ENCODE measurements around the gene RAB11A.
"Not testable (repeated sequence)": the region's sequence is repeated elsewhere in the genome, so short reads cannot be mapped to it uniquely, and the experiment has no call there.

RAB11A gene

DNA sequence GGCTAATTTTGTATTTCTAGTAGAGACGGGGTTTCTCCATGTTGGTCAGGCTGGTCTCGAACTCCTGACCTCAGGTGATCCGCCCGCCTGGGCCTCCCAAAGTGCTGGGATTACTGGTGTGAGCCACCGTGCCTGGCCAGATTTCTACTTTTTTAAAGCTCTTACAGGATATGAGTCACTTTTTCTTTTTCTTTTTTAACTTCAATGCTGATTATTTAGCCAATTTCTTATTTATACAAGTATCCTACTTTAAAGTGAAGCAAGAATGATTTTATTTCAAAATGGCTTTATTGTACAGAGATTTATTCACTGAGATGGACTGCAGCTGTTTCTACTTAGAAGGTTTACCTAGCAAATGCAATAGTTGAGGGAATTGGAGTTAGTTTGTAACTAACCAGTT is 3.3 kb downstream of the RAB11A start:
- not testable (repeated sequence) for H3K9me3 ChIP-seq (ENCODE audit: control insufficient read depth, insufficient read depth, low read length); H3K9ac ChIP-seq (ENCODE audit: low read depth, low read length); H3K4me3 ChIP-seq (ENCODE audit: low read depth, low read length); H3K36me3 ChIP-seq (ENCODE audit: control insufficient read depth, insufficient read depth, low read length); H3K4me1 ChIP-seq (ENCODE audit: control insufficient read depth, insufficient read depth, low read length); H3K27me3 ChIP-seq (ENCODE audit: control insufficient read depth, insufficient read depth, low read length)

DNA sequence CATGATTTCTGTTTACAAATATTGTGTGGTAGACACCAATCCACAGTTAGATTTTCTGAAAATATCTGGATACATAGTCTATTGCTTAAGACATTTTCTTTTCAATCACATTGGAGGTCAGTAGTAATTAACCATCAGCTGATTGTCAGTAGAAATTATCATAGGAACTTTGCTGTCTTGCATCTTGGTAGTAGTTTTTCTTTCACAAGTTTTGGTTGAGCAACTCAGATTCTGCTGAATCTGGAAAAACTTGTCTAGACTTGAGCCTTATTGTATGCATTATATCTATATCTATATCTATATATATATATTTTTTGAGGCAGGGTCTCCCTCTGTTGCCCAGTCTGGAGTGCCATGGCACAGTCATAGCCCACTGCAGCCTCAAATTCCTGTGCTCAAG is 4.0 kb downstream of the RAB11A start:
- Histone ChIP-seq H3K4me3 (ENCODE audit: low read depth, low read length) (no peak overlapping the region), H3K27me3 (ENCODE audit: control insufficient read depth, insufficient read depth, low read length) (no peaks in the 10 kb centered on the region), H3K4me1 (ENCODE audit: control insufficient read depth, insufficient read depth, low read length) (peaks cover 6% of the 10 kb centered on the region), H3K36me3 (ENCODE audit: control insufficient read depth, insufficient read depth, low read length) (peaks cover 7% of the 10 kb centered on the region), H3K9ac (ENCODE audit: low read depth, low read length) (no peak overlapping the region), H3K9me3 (ENCODE audit: control insufficient read depth, insufficient read depth, low read length) (no peaks in the 10 kb centered on the region)

DNA sequence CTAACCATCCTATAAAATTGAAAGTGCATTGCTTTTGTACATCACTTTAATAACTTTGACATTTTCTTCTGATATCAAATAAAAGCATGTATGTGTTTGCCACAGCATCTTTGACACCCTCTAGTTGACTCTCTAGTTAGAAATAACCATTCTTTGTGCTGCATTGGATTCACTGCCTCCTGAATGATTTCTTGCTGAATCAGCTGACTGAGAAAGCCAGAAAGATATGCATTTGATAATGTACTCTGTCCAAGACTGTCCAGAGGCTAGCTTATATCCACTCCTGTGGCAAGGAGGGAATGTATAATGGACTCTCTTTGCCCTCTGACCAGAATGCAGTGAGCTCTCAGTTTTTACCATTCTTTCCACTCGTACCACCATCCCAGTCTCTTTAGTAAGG is 6.2 kb downstream of the RAB11A start:
- no peak overlapping the region for H3K4me3 ChIP-seq (ENCODE audit: low read depth, low read length)
- H3K36me3 ChIP-seq (ENCODE audit: control insufficient read depth, insufficient read depth, low read length), result peaks cover 12% of the 10 kb centered on the region
- H3K9ac ChIP-seq (ENCODE audit: low read depth, low read length), result no peak overlapping the region
- H3K9me3 ChIP-seq (ENCODE audit: control insufficient read depth, insufficient read depth, low read length), result no peaks in the 10 kb centered on the region
- H3K4me1 ChIP-seq (ENCODE audit: control insufficient read depth, insufficient read depth, low read length), result no peaks in the 10 kb centered on the region
- H3K27me3 ChIP-seq (ENCODE audit: control insufficient read depth, insufficient read depth, low read length), result no peaks in the 10 kb centered on the region

GRCh38 chr15:65877749-65878148 is 8.5 kb downstream of the RAB11A start:
- H3K4me3 ChIP-seq (ENCODE audit: low read depth, low read length), result no peak overlapping the region
- peaks cover 12% of the 10 kb centered on the region for H3K36me3 ChIP-seq (ENCODE audit: control insufficient read depth, insufficient read depth, low read length)
- no peak overlapping the region for H3K9ac ChIP-seq (ENCODE audit: low read depth, low read length)
- H3K4me1 ChIP-seq (ENCODE audit: control insufficient read depth, insufficient read depth, low read length), result no peaks in the 10 kb centered on the region
- H3K27me3 ChIP-seq (ENCODE audit: control insufficient read depth, insufficient read depth, low read length), result no peaks in the 10 kb centered on the region
- no peaks in the 10 kb centered on the region for H3K9me3 ChIP-seq (ENCODE audit: control insufficient read depth, insufficient read depth, low read length)

GRCh38 chr15:65881766-65882434 is 12.6 kb downstream of the RAB11A start:
- Histone ChIP-seq H3K36me3 (ENCODE audit: control insufficient read depth, insufficient read depth, low read length) (peaks cover 12% of the 10 kb centered on the region), H3K9ac (ENCODE audit: low read depth, low read length) (no peak overlapping the region), H3K9me3 (ENCODE audit: control insufficient read depth, insufficient read depth, low read length) (no peaks in the 10 kb centered on the region), H3K4me1 (ENCODE audit: control insufficient read depth, insufficient read depth, low read length) (peaks cover 11% of the 10 kb centered on the region), H3K4me3 (ENCODE audit: low read depth, low read length) (no peak overlapping the region), H3K27me3 (ENCODE audit: control insufficient read depth, insufficient read depth, low read length) (no peaks in the 10 kb centered on the region)

GRCh38 chr15:65883571-65883970 is 14.3 kb downstream of the RAB11A start:
- peaks cover 5% of the 10 kb centered on the region for H3K36me3 ChIP-seq (ENCODE audit: control insufficient read depth, insufficient read depth, low read length)
- no peaks in the 10 kb centered on the region for H3K9me3 ChIP-seq (ENCODE audit: control insufficient read depth, insufficient read depth, low read length)
- H3K27me3 ChIP-seq (ENCODE audit: control insufficient read depth, insufficient read depth, low read length), result no peaks in the 10 kb centered on the region
- H3K4me3 ChIP-seq (ENCODE audit: low read depth, low read length), result no peak overlapping the region
- no peak overlapping the region for H3K9ac ChIP-seq (ENCODE audit: low read depth, low read length)
- H3K4me1 ChIP-seq (ENCODE audit: control insufficient read depth, insufficient read depth, low read length), result peaks cover 11% of the 10 kb centered on the region

- Histone ChIP-seq H3K27me3 (ENCODE audit: control insufficient read depth, insufficient read depth, low read length) (no peaks in the 10 kb centered on the region), H3K4me1 (ENCODE audit: control insufficient read depth, insufficient read depth, low read length) (peaks cover 11% of the 10 kb centered on the region), H3K9me3 (ENCODE audit: control insufficient read depth, insufficient read depth, low read length) (no peaks in the 10 kb centered on the region), H3K36me3 (ENCODE audit: control insufficient read depth, insufficient read depth, low read length) (peaks cover 5% of the 10 kb centered on the region), H3K9ac (ENCODE audit: low read depth, low read length) (no peak overlapping the region), H3K4me3 (ENCODE audit: low read depth, low read length) (no peak overlapping the region)
These were observed 15.2 kb downstream of the RAB11A start for GRCh38 chr15:65884511-65884910.

DNA sequence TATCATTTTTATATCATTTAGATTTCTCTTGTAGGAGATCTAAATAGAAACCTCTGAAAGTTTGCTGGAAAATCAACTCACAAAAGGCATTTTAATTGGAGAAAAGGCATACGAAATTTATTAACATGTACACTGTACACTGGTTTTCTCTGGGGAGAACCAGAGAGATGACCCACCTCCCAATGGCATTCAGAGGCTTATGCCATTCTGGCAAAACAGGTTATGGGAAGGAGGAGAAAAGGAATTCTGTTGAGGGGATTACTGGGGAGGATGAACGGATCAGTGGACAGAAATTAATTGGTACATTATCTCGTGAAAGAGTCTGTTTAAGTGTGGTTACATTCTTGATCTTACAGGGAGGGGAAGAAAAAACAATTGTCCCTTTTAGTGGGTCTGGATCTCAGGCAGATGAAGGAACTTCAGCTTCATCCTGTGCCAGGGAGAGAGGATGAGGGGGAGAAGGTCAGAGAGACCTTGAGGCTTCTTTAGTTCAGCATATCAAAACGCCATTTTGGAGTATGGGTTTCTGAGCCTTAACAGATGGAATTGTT is 16.5 kb downstream of the RAB11A start:
- Histone ChIP-seq H3K4me1 (ENCODE audit: control insufficient read depth, insufficient read depth, low read length) (peaks cover 11% of the 10 kb centered on the region), H3K27me3 (ENCODE audit: control insufficient read depth, insufficient read depth, low read length) (no peaks in the 10 kb centered on the region), H3K9ac (ENCODE audit: low read depth, low read length) (no peak overlapping the region), H3K9me3 (ENCODE audit: control insufficient read depth, insufficient read depth, low read length) (no peaks in the 10 kb centered on the region), H3K36me3 (ENCODE audit: control insufficient read depth, insufficient read depth, low read length) (no peaks in the 10 kb centered on the region), H3K4me3 (ENCODE audit: low read depth, low read length) (no peak overlapping the region)

GRCh38 chr15:65887565-65887964 is 18.3 kb downstream of the RAB11A start:
- no peaks in the 10 kb centered on the region for H3K36me3 ChIP-seq (ENCODE audit: control insufficient read depth, insufficient read depth, low read length)
- H3K27me3 ChIP-seq (ENCODE audit: control insufficient read depth, insufficient read depth, low read length), result no peaks in the 10 kb centered on the region
- peaks cover 11% of the 10 kb centered on the region for H3K4me1 ChIP-seq (ENCODE audit: control insufficient read depth, insufficient read depth, low read length)
- no peaks in the 10 kb centered on the region for H3K9me3 ChIP-seq (ENCODE audit: control insufficient read depth, insufficient read depth, low read length)
- no peak overlapping the region for H3K4me3 ChIP-seq (ENCODE audit: low read depth, low read length)
- H3K9ac ChIP-seq (ENCODE audit: low read depth, low read length), result no peak overlapping the region

DNA sequence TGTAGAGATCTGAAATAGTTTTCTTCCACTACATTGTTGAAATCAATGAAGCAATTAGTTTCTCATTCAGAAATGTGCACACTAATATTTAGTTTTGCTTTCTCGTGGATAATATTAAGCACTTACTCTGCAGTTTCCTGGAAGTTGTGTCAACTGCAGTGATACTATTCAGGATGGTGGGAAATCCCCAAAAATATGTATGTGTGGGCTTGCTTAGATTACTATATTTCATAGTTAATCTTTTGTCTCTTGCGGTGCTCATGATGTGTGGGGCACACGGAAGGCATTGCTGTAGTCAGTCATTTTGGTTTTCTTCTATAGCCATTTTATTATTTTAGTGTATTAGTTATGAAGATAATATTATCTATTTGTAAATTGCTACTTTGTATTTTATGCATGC is 19.7 kb downstream of the RAB11A start:
- H3K9ac ChIP-seq (ENCODE audit: low read depth, low read length), result no peak overlapping the region
- H3K4me3 ChIP-seq (ENCODE audit: low read depth, low read length), result no peak overlapping the region
- peaks cover 4% of the 10 kb centered on the region for H3K4me1 ChIP-seq (ENCODE audit: control insufficient read depth, insufficient read depth, low read length)
- no peaks in the 10 kb centered on the region for H3K27me3 ChIP-seq (ENCODE audit: control insufficient read depth, insufficient read depth, low read length)
- H3K36me3 ChIP-seq (ENCODE audit: control insufficient read depth, insufficient read depth, low read length), result no peaks in the 10 kb centered on the region
- H3K9me3 ChIP-seq (ENCODE audit: control insufficient read depth, insufficient read depth, low read length), result no peaks in the 10 kb centered on the region

GRCh38 chr15:65893060-65893459 is 23.8 kb downstream of the RAB11A start:
- Histone ChIP-seq H3K9ac (ENCODE audit: low read depth, low read length) (no peak overlapping the region), H3K4me1 (ENCODE audit: control insufficient read depth, insufficient read depth, low read length) (no peaks in the 10 kb centered on the region), H3K27me3 (ENCODE audit: control insufficient read depth, insufficient read depth, low read length) (no peaks in the 10 kb centered on the region), H3K9me3 (ENCODE audit: control insufficient read depth, insufficient read depth, low read length) (no peaks in the 10 kb centered on the region), H3K4me3 (ENCODE audit: low read depth, low read length) (no peak overlapping the region), H3K36me3 (ENCODE audit: control insufficient read depth, insufficient read depth, low read length) (no peaks in the 10 kb centered on the region)

DNA sequence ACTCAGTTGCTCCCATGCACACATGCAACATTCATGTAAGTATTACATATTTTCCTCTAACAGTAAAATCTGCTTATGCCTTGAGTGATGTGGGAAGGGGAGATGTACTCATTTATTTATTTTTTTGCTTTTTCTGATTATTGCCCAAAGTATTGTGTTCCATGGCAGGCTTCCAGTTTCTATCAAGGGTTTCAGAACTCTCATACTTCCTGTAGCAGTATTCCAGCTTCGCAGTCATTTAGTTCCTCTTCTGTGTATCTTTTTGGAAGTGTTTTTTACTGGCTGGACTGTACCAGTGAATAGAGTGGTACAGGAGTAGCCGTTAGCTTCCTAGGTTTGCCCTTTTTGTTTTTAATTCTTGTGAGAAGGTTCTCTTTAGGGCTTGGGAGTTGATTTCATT is 26.9 kb downstream of the RAB11A start:
- H3K4me1 ChIP-seq (ENCODE audit: control insufficient read depth, insufficient read depth, low read length), result no peaks in the 10 kb centered on the region
- H3K36me3 ChIP-seq (ENCODE audit: control insufficient read depth, insufficient read depth, low read length), result no peaks in the 10 kb centered on the region
- H3K9me3 ChIP-seq (ENCODE audit: control insufficient read depth, insufficient read depth, low read length), result no peaks in the 10 kb centered on the region
- H3K4me3 ChIP-seq (ENCODE audit: low read depth, low read length), result no peak overlapping the region
- H3K27me3 ChIP-seq (ENCODE audit: control insufficient read depth, insufficient read depth, low read length), result no peaks in the 10 kb centered on the region
- H3K9ac ChIP-seq (ENCODE audit: low read depth, low read length), result no peak overlapping the region

Measured in iPS-15b (cell line).